Neural cell (in vitro differentiated cells): Measurements from ENCODE around the gene RNASE7.

Experiments
- EP300 ChIP-seq: fragments of 450-650 bp; conservative IDR thresholded peaks from 2 replicates; pipeline ENCODE4 v1.6.1; 2014; ENCODE audit warnings: antibody characterized with exemption, mild to moderate bottlenecking, moderate library complexity; ENCODE audit not compliant: poor library complexity, severe bottlenecking
- RAD21 ChIP-seq: fragments of 450-650 bp; conservative IDR thresholded peaks from 2 replicates; pipeline ENCODE4 v1.6.1; 2014; ENCODE audit warnings: antibody characterized with exemption, mild to moderate bottlenecking, moderate library complexity
- SMC3 ChIP-seq: fragments of 450-650 bp; conservative IDR thresholded peaks from 2 replicates; pipeline ENCODE4 v1.6.1; 2014; ENCODE audit warnings: antibody characterized with exemption, mild to moderate bottlenecking, moderate library complexity; ENCODE audit not compliant: poor library complexity
- TAF1 ChIP-seq: IDR thresholded peaks from 2 replicates; pipeline ENCODE4 v1.6.1; 2012; ENCODE audit warnings: low read depth
- TF ChIP-seq, protein P1 (sequence below): fragments of 450-650 bp; IDR thresholded peaks from 2 replicates; pipeline ENCODE4 v1.5.1; 2014; ENCODE audit warnings: antibody characterized with exemption, mild to moderate bottlenecking, moderate library complexity; ENCODE audit not compliant: poor library complexity, severe bottlenecking
- TF ChIP-seq, protein P2 (sequence below): IDR thresholded peaks from 2 replicates; pipeline ENCODE4 v1.6.1; 2012; ENCODE audit warnings: borderline replicate concordance

DNA sequence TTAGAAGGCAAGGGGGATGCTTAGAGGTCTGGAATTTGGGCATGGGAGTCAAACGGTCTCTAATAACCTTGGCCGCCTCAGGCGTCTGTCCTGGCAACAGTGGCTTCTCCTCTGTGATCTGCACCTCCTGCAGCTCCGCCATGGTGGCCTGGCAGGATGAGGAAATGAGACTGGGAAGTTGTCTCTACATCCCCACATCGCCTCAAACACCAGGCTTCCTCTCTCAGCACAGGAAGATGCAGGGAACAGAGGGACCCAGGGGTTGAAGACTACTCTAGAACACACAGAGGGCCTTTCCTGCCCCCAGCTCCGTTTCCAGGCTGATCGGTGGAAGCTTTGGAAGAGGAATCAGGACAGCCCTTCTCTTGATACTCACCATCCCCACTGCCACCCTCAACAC is 19.0 kb upstream of the RNASE7 start:
- TF ChIP-seq, protein P1, sequence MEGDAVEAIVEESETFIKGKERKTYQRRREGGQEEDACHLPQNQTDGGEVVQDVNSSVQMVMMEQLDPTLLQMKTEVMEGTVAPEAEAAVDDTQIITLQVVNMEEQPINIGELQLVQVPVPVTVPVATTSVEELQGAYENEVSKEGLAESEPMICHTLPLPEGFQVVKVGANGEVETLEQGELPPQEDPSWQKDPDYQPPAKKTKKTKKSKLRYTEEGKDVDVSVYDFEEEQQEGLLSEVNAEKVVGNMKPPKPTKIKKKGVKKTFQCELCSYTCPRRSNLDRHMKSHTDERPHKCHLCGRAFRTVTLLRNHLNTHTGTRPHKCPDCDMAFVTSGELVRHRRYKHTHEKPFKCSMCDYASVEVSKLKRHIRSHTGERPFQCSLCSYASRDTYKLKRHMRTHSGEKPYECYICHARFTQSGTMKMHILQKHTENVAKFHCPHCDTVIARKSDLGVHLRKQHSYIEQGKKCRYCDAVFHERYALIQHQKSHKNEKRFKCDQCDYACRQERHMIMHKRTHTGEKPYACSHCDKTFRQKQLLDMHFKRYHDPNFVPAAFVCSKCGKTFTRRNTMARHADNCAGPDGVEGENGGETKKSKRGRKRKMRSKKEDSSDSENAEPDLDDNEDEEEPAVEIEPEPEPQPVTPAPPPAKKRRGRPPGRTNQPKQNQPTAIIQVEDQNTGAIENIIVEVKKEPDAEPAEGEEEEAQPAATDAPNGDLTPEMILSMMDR, result no peak
- TF ChIP-seq RAD21 (no peak), EP300 (no peak), SMC3 (no peak), TAF1 (no peak)
- TF ChIP-seq, protein P2, sequence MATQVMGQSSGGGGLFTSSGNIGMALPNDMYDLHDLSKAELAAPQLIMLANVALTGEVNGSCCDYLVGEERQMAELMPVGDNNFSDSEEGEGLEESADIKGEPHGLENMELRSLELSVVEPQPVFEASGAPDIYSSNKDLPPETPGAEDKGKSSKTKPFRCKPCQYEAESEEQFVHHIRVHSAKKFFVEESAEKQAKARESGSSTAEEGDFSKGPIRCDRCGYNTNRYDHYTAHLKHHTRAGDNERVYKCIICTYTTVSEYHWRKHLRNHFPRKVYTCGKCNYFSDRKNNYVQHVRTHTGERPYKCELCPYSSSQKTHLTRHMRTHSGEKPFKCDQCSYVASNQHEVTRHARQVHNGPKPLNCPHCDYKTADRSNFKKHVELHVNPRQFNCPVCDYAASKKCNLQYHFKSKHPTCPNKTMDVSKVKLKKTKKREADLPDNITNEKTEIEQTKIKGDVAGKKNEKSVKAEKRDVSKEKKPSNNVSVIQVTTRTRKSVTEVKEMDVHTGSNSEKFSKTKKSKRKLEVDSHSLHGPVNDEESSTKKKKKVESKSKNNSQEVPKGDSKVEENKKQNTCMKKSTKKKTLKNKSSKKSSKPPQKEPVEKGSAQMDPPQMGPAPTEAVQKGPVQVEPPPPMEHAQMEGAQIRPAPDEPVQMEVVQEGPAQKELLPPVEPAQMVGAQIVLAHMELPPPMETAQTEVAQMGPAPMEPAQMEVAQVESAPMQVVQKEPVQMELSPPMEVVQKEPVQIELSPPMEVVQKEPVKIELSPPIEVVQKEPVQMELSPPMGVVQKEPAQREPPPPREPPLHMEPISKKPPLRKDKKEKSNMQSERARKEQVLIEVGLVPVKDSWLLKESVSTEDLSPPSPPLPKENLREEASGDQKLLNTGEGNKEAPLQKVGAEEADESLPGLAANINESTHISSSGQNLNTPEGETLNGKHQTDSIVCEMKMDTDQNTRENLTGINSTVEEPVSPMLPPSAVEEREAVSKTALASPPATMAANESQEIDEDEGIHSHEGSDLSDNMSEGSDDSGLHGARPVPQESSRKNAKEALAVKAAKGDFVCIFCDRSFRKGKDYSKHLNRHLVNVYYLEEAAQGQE, result no peak
